DND-41 (cell line): ENCODE results near the gene REEP5.

Experiments used
- EZH2 ChIP-seq: IDR thresholded peaks from 3 replicates; pipeline ENCODE4 v1.6.1; 2012; ENCODE audit warnings: borderline replicate concordance, low read depth, mild to moderate bottlenecking, moderate library complexity, low read length, inconsistent platforms; ENCODE audit not compliant: severe bottlenecking
- TF ChIP-seq, protein P1 (sequence below): IDR thresholded peaks from 2 replicates; pipeline ENCODE4 v1.5.1; 2012; ENCODE audit warnings: borderline replicate concordance, low read length, moderate library complexity, mild to moderate bottlenecking; ENCODE audit not compliant: poor library complexity, severe bottlenecking; ENCODE audit errors: extremely low read depth

DNA sequence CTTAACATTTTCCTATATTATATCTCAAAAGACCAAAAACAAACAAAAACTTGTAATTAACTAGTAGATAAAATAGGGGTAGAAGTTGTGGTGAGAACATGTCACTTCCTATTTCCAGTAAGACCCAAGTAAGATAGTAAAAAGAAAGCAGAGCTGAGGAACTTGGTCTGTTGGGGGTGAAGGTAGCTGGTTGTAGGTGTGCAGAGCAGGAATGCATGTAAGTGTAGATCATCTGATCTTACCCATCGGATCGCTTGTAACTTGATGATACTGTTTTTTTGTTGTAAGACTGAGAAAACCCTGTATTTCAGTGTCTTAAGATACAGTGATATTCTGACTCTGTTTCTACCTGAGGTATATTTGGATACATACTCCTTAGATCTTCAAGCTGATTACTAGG lies 55.3 kb downstream of the REEP5 start:
- TF ChIP-seq, protein P1, sequence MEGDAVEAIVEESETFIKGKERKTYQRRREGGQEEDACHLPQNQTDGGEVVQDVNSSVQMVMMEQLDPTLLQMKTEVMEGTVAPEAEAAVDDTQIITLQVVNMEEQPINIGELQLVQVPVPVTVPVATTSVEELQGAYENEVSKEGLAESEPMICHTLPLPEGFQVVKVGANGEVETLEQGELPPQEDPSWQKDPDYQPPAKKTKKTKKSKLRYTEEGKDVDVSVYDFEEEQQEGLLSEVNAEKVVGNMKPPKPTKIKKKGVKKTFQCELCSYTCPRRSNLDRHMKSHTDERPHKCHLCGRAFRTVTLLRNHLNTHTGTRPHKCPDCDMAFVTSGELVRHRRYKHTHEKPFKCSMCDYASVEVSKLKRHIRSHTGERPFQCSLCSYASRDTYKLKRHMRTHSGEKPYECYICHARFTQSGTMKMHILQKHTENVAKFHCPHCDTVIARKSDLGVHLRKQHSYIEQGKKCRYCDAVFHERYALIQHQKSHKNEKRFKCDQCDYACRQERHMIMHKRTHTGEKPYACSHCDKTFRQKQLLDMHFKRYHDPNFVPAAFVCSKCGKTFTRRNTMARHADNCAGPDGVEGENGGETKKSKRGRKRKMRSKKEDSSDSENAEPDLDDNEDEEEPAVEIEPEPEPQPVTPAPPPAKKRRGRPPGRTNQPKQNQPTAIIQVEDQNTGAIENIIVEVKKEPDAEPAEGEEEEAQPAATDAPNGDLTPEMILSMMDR = no peak
- no peak for TF ChIP-seq EZH2
